CD4-positive, CD25-positive, alpha-beta regulatory T cell (primary cell): ENCODE measurements around the gene ABLIM3. TPM values are rescaled to one million over a fixed set of nuclear protein-coding genes. Genes with fewer than 3 reads are reported as not detected.

Source experiments
- ATAC-seq, 2 donors: fragments of 150-1000 bp; cut with Tn5 transposase; one replicate each; pipeline ENCODE4 v1.10.0; 2021; ENCODE audit warnings: low read depth in 2 of 2, moderate number of reproducible peaks in 2 of 2, moderate library complexity in 1 of 2
- DNase-seq, 3 donors: peaks; one replicate each; pipeline versions ENCODE4 v3.0.0 to v3.0.0-alpha.2; 2012 to 2022; ENCODE audit warnings: mixed read lengths in 1 of 3
- H3K27ac ChIP-seq: one replicate; pipeline ENCODE4 v1.7.0; 2013; ENCODE audit warnings: mild to moderate bottlenecking, low read length; ENCODE audit not compliant: insufficient read depth, poor library complexity, severe bottlenecking
- H3K27me3 ChIP-seq: one replicate; pipeline ENCODE4 v1.7.0; 2013; ENCODE audit warnings: low read length; ENCODE audit not compliant: control insufficient read depth, insufficient read depth
- H3K36me3 ChIP-seq: one replicate; pipeline ENCODE4 v1.7.0; 2013; ENCODE audit warnings: mild to moderate bottlenecking, low read length, moderate library complexity; ENCODE audit not compliant: control insufficient read depth, insufficient read depth
- H3K4me1 ChIP-seq: 2 replicates; pipeline ENCODE4 v1.7.0; 2013; ENCODE audit warnings: mild to moderate bottlenecking, low read length; ENCODE audit not compliant: insufficient read depth, control insufficient read depth, poor library complexity, severe bottlenecking
- H3K4me3 ChIP-seq: one replicate; pipeline ENCODE4 v1.7.0; 2013; ENCODE audit warnings: low read depth, mild to moderate bottlenecking, low read length, moderate library complexity
- H3K9me3 ChIP-seq, 2 experiments: 1 replicate in 1 of 2; 2 replicates in 1 of 2; pipeline ENCODE4 v1.7.0; 2013; ENCODE audit warnings: low read length in 2 of 2, mild to moderate bottlenecking in 1 of 2, moderate library complexity in 1 of 2; ENCODE audit not compliant: control insufficient read depth in 2 of 2
- H3K27ac Mint-ChIP-seq, 3 donors: one replicate each; pipeline ENCODE4 v1.8.0; 2020 to 2022; ENCODE audit warnings: mild to moderate bottlenecking in 3 of 3, mixed read lengths in 3 of 3, moderate library complexity in 2 of 3
- H3K27me3 Mint-ChIP-seq: one replicate; pipeline ENCODE4 v1.8.0; 2022; ENCODE audit warnings: mild to moderate bottlenecking, mixed read lengths
- H3K36me3 Mint-ChIP-seq: one replicate; pipeline ENCODE4 v1.8.0; 2020; ENCODE audit warnings: mixed read lengths
- H3K4me1 Mint-ChIP-seq, 4 donors: one replicate each; pipeline ENCODE4 v1.8.0; 2020 to 2022; ENCODE audit warnings: mixed read lengths in 4 of 4, mild to moderate bottlenecking in 1 of 4
- H3K4me3 Mint-ChIP-seq, 4 donors: one replicate each; pipeline ENCODE4 v1.8.0; 2020 to 2022; ENCODE audit warnings: mild to moderate bottlenecking in 4 of 4, mixed read lengths in 4 of 4, moderate library complexity in 3 of 4
- H3K9me3 Mint-ChIP-seq, 7 donors: one replicate each; pipeline ENCODE4 v1.8.0; 2020 to 2022; ENCODE audit warnings: mixed read lengths in 7 of 7, mild to moderate bottlenecking in 3 of 7, moderate library complexity in 2 of 7
- polyA plus RNA-seq, 4 donors: library from polyadenylated mRNA; unstranded; fragments of 300-500 nt; fragmentation: Illumina TruSeq; gene quantifications; one replicate each; pipeline ENCODE4 v1.2.3, GENCODE V29; 2021
- total RNA-seq: library from RNA; stranded (reverse); gene quantifications from one replicate; pipeline ENCODE4 v1.2.3, GENCODE V29; 2022

The ABLIM3 gene
- total and polyA plus RNA-seq, 5 donors from 2014 or later: 0.29 to 1.8 (median 0.44) TPM; not detected in 2

DNA sequence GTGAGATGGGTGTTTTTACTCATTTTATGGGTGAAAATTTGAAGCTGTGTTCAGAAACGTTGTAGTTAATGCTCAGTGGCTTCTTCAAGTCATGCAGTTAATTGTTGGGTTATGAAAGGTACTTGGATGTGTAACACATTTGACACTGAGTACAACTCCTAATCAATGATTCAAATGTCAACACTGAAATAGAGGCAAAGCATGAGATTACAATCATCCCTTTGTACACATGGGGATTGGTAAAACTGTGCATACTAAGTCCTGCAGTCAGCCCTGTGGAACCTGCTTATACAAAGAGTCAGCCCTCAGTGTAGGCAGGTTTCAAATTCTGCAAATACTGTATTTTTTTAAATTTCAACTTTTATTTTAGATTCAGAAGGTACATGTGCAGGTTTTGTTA is 3.3 kb downstream of the ABLIM3 start:
- ATAC-seq (no peak), DNase-seq (no peak)
- no peak overlapping the region for H3K4me3 ChIP-seq
- Mint-ChIP-seq H3K4me3 (peak overlapping the region in 2 of 4 donors; percentile 2 to 5), H3K27ac (no peak overlapping the region), H3K4me1 (peaks cover 0 to 4% (median under 1%) of the 10 kb centered on the region in 4 donors), H3K9me3 (peaks cover 0 to 9% (median 0%) of the 10 kb centered on the region in 7 donors), H3K27me3 (peaks cover 49% of the 10 kb centered on the region), H3K36me3 (no peaks in the 10 kb centered on the region)
- no peak overlapping the region for H3K27ac ChIP-seq
- H3K27me3 ChIP-seq: peaks cover 12% of the 10 kb centered on the region
- no peaks in the 10 kb centered on the region for H3K9me3 ChIP-seq
- peaks cover 10% of the 10 kb centered on the region for H3K4me1 ChIP-seq
- H3K36me3 ChIP-seq: no peaks in the 10 kb centered on the region

DNA sequence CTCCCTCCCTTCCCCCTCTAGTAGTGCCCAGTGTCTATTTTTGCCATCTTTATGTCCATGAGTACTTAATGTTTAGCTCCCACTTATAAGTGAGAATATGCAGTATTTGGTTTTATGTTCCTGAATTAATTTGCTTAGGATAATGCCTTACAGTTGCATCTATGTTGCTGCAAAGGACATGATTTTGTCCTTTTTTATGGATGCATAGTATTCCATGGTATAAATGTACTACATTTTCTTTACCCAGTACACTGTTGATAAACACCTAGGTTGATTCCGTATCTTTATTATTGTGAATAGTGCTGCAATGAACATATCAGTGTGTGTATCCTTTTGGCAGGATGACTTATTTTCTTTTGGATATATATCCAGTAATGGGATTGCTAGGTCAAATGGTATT is 3.8 kb downstream of the ABLIM3 start:
- Mint-ChIP-seq H3K4me3 (no peak overlapping the region), H3K36me3 (no peaks in the 10 kb centered on the region), H3K27me3 (peaks cover 45% of the 10 kb centered on the region), H3K4me1 (peaks cover 0 to 4% (median under 1%) of the 10 kb centered on the region in 4 donors), H3K9me3 (peaks cover 0 to 9% (median 0%) of the 10 kb centered on the region in 7 donors), H3K27ac (no peak overlapping the region)
- H3K4me3 ChIP-seq: no peak overlapping the region
- no peak overlapping the region for H3K27ac ChIP-seq
- H3K9me3 ChIP-seq: no peaks in the 10 kb centered on the region
- peaks cover 10% of the 10 kb centered on the region for H3K4me1 ChIP-seq
- no peak for ATAC-seq
- no peak for DNase-seq
- H3K36me3 ChIP-seq: no peaks in the 10 kb centered on the region
- H3K27me3 ChIP-seq: peaks cover 12% of the 10 kb centered on the region

GRCh38 chr5:149147676-149148075 is 6.4 kb downstream of the ABLIM3 start:
- Histone ChIP-seq H3K9me3 (no peaks in the 10 kb centered on the region), H3K4me1 (no peaks in the 10 kb centered on the region), H3K36me3 (no peaks in the 10 kb centered on the region), H3K27ac (no peak overlapping the region), H3K27me3 (peaks cover 13% of the 10 kb centered on the region), H3K4me3 (no peak overlapping the region)
- DNase-seq (no peak), ATAC-seq (no peak)
- H3K36me3 Mint-ChIP-seq: no peaks in the 10 kb centered on the region
- H3K9me3 Mint-ChIP-seq: peaks cover 0 to 9% (median 0%) of the 10 kb centered on the region in 7 donors
- no peak overlapping the region for H3K27ac Mint-ChIP-seq
- peaks cover 0 to 4% (median 0%) of the 10 kb centered on the region in 4 donors for H3K4me1 Mint-ChIP-seq
- no peak overlapping the region for H3K4me3 Mint-ChIP-seq
- H3K27me3 Mint-ChIP-seq: peaks cover 27% of the 10 kb centered on the region

- H3K36me3 Mint-ChIP-seq: no peaks in the 10 kb centered on the region
- peaks cover 13% of the 10 kb centered on the region for H3K27me3 ChIP-seq
- ATAC-seq: no peak
Measured at GRCh38 chr5:149149942-149150341, 8.6 kb downstream of the ABLIM3 start.

DNA sequence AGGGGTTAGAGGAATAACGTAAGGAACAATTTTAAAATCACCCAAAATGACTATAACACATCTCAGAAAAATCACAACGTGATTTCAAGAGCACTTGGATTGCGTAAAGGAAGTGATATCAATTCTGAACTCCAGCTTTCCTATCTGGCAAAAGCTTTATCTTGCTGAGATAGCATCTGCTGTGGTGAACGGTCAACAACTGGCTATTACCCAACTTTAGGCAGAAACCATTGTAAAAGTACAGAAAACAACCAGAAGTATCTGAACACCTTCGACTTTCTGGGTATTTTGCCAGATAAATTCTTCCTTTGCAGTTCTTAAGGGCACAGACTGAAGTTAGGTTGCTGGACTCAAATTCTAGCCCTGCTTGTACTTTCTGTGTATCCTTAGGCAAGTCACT is 9.2 kb downstream of the ABLIM3 start:
- DNase-seq (no peak), ATAC-seq (no peak)
- no peaks in the 10 kb centered on the region for H3K9me3 ChIP-seq
- H3K4me1 ChIP-seq: no peaks in the 10 kb centered on the region
- Mint-ChIP-seq H3K4me3 (no peak overlapping the region), H3K4me1 (no peaks in the 10 kb centered on the region), H3K36me3 (no peaks in the 10 kb centered on the region), H3K27me3 (peaks cover 10% of the 10 kb centered on the region), H3K27ac (no peak overlapping the region), H3K9me3 (peaks cover 0 to 6% (median 0%) of the 10 kb centered on the region in 7 donors)
- H3K27me3 ChIP-seq: peaks cover 10% of the 10 kb centered on the region
- no peaks in the 10 kb centered on the region for H3K36me3 ChIP-seq
- H3K27ac ChIP-seq: no peak overlapping the region
- H3K4me3 ChIP-seq: no peak overlapping the region

More at GRCh38 chr5:149149942-149150341, 8.6 kb downstream of the ABLIM3 start:
- no peak overlapping the region for H3K4me3 ChIP-seq
- H3K9me3 ChIP-seq: no peaks in the 10 kb centered on the region
- no peaks in the 10 kb centered on the region for H3K4me1 ChIP-seq
- no peaks in the 10 kb centered on the region for H3K36me3 ChIP-seq
- Mint-ChIP-seq H3K9me3 (peaks cover 0 to 8% (median 0%) of the 10 kb centered on the region in 7 donors), H3K27ac (no peak overlapping the region), H3K27me3 (peaks cover 15% of the 10 kb centered on the region), H3K4me3 (no peak overlapping the region), H3K4me1 (no peaks in the 10 kb centered on the region)
- DNase-seq: no peak
- H3K27ac ChIP-seq: no peak overlapping the region

GRCh38 chr5:149151717-149152116 is 10.4 kb downstream of the ABLIM3 start:
- H3K27ac Mint-ChIP-seq: no peak overlapping the region
- peaks cover 10% of the 10 kb centered on the region for H3K27me3 ChIP-seq
- H3K4me1 Mint-ChIP-seq: no peaks in the 10 kb centered on the region
- H3K36me3 Mint-ChIP-seq: no peaks in the 10 kb centered on the region
- H3K36me3 ChIP-seq: no peaks in the 10 kb centered on the region
- ATAC-seq (no peak), DNase-seq (no peak)
- H3K4me3 Mint-ChIP-seq: no peak overlapping the region
- peaks cover 4% of the 10 kb centered on the region for H3K27me3 Mint-ChIP-seq
- no peaks in the 10 kb centered on the region for H3K9me3 Mint-ChIP-seq
- no peaks in the 10 kb centered on the region for H3K4me1 ChIP-seq
- H3K9me3 ChIP-seq: no peaks in the 10 kb centered on the region
- no peak overlapping the region for H3K27ac ChIP-seq
- H3K4me3 ChIP-seq: no peak overlapping the region

GRCh38 chr5:149152317-149152746 is 11.0 kb downstream of the ABLIM3 start:
- Histone ChIP-seq H3K4me3 (no peak overlapping the region), H3K4me1 (no peaks in the 10 kb centered on the region), H3K27ac (no peak overlapping the region), H3K27me3 (peaks cover 10% of the 10 kb centered on the region), H3K9me3 (no peaks in the 10 kb centered on the region), H3K36me3 (no peaks in the 10 kb centered on the region)
- no peak for ATAC-seq
- DNase-seq: no peak
- Mint-ChIP-seq H3K27me3 (peaks cover 4% of the 10 kb centered on the region), H3K4me3 (no peak overlapping the region), H3K4me1 (no peaks in the 10 kb centered on the region), H3K27ac (no peak overlapping the region), H3K9me3 (no peaks in the 10 kb centered on the region), H3K36me3 (no peaks in the 10 kb centered on the region)

DNA sequence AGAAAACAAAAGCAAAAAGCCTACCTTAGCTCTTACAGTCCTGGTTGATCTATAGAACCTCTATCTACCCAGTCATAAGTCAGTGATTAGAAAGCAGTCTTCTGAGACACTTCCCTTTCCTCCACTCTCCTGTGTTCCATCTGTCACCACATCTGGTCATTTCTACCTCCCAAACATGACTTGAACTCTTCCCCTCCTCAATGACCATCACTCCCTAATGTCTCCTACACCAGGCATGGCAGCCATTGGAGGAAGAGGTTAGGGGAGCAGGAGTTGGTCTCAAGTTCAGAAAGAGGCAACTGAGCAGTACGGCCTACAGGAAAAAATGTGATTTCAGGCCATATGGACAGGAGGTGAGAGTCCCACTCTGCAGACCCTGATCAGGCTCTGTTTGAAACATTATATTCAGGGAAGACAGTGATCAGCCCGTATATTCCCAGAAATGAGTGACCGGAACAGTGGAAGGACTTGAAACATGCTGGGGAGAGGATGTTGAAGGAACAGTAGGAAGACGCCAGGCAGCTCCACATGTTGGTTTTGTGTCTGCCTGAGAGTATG is 12.0 kb downstream of the ABLIM3 start:
- no peak overlapping the region for H3K4me3 ChIP-seq
- no peak overlapping the region for H3K4me3 Mint-ChIP-seq
- peaks cover 4% of the 10 kb centered on the region for H3K27me3 Mint-ChIP-seq
- no peaks in the 10 kb centered on the region for H3K4me1 Mint-ChIP-seq
- DNase-seq: no peak
- no peaks in the 10 kb centered on the region for H3K9me3 ChIP-seq
- H3K4me1 ChIP-seq: no peaks in the 10 kb centered on the region
- no peaks in the 10 kb centered on the region for H3K9me3 Mint-ChIP-seq
- ATAC-seq: no peak
- no peak overlapping the region for H3K27ac ChIP-seq
- peaks cover 10% of the 10 kb centered on the region for H3K27me3 ChIP-seq
- H3K27ac Mint-ChIP-seq: no peak overlapping the region
- no peaks in the 10 kb centered on the region for H3K36me3 ChIP-seq
- H3K36me3 Mint-ChIP-seq: no peaks in the 10 kb centered on the region
